Fibroblast of lung (primary cell): ENCODE measurements around the gene PPP4R2. TPM values are rescaled to one million over a fixed set of nuclear protein-coding genes. Genes with fewer than 3 reads are reported as not detected.
"Not testable (repeated sequence)": the region's sequence is repeated elsewhere in the genome, so short reads cannot be mapped to it uniquely, and the experiment has no call there.

ENCODE experiments used
- DNase-seq, 2 donors: peaks; one replicate each; pipeline versions ENCODE4 v3.0.0 to v3.0.0-alpha.2; 2010; ENCODE audit warnings: low read depth in 2 of 2
- H2AFZ ChIP-seq: 2 replicates; pipeline ENCODE4 v1.5.1; 2012; ENCODE audit warnings: low read length, control low read depth, inconsistent platforms
- H3K27ac ChIP-seq: 2 replicates; pipeline ENCODE4 v1.5.1; 2011; ENCODE audit warnings: low read length, control low read depth; ENCODE audit not compliant: insufficient read depth
- H3K27me3 ChIP-seq: 2 replicates; pipeline ENCODE4 v1.5.1; 2011; ENCODE audit warnings: mild to moderate bottlenecking, low read length; ENCODE audit not compliant: control insufficient read depth, insufficient read depth
- H3K36me3 ChIP-seq: 2 replicates; pipeline ENCODE4 v1.5.1; 2011; ENCODE audit warnings: low read length; ENCODE audit not compliant: control insufficient read depth, insufficient read depth
- H3K4me1 ChIP-seq: 2 replicates; pipeline ENCODE4 v1.5.1; 2011; ENCODE audit warnings: low read length; ENCODE audit not compliant: control insufficient read depth, insufficient read depth; ENCODE audit errors: extremely low read depth
- H3K4me2 ChIP-seq: 2 replicates; pipeline ENCODE4 v1.5.1; 2011; ENCODE audit warnings: low read length, control low read depth; ENCODE audit not compliant: insufficient read depth; ENCODE audit errors: extremely low read depth
- H3K4me3 ChIP-seq, 4 experiments: fragments of 200-600 bp in 1 of 4; sonication (generic) in 1 of 4; replicated peaks in 1 of 4; 2 replicates each; pipeline ENCODE4 v1.5.1; 2011 to 2016; ENCODE audit warnings: low read length in 4 of 4, low read depth in 3 of 4, mild to moderate bottlenecking in 3 of 4, control low read depth in 2 of 4, inconsistent platforms in 1 of 4, mixed read lengths in 1 of 4; ENCODE audit not compliant: insufficient read depth in 1 of 4; ENCODE audit errors: control extremely low read depth in 1 of 4
- H3K79me2 ChIP-seq: 2 replicates; pipeline ENCODE4 v1.5.1; 2012; ENCODE audit warnings: mild to moderate bottlenecking, low read length, inconsistent platforms; ENCODE audit not compliant: control insufficient read depth, insufficient read depth
- H3K9ac ChIP-seq: 2 replicates; pipeline ENCODE4 v1.5.1; 2011; ENCODE audit warnings: mild to moderate bottlenecking, low read length, control low read depth; ENCODE audit not compliant: insufficient read depth
- H3K9me3 ChIP-seq: 2 replicates; pipeline ENCODE4 v1.5.1; 2012; ENCODE audit warnings: low read depth, low read length; ENCODE audit not compliant: control insufficient read depth, insufficient read depth
- H4K20me1 ChIP-seq: 2 replicates; pipeline ENCODE4 v1.5.1; 2011; ENCODE audit warnings: low read length; ENCODE audit not compliant: control insufficient read depth, insufficient read depth; ENCODE audit errors: extremely low read depth
- CTCF ChIP-seq, 2 donors: IDR thresholded peaks in 1 of 2; conservative IDR thresholded peaks in 1 of 2; 1 replicate in 1 of 2; 2 replicates in 1 of 2; pipeline ENCODE4 v1.5.1; 2011 to 2012; ENCODE audit warnings: low read length in 2 of 2, control low read depth in 1 of 2, inconsistent platforms in 1 of 2, low read depth in 1 of 2, mild to moderate bottlenecking in 1 of 2
- EZH2 ChIP-seq: IDR thresholded peaks from 2 replicates; pipeline ENCODE4 v1.5.1; 2012; ENCODE audit warnings: low read length, control low read depth, mild to moderate bottlenecking; ENCODE audit errors: missing control alignments
- polyA plus RNA-seq, 2 donors: library from polyadenylated mRNA; depleted of rRNA in 1 of 2; stranded (reverse) in 1 of 2; unstranded in 1 of 2; fragments of >200 nt; gene quantifications; 2 replicates each; pipeline ENCODE4 v1.2.1, GENCODE V29; 2011 to 2012; ENCODE audit warnings: missing spikeins in 1 of 2
- total RNA-seq: library from RNA; depleted of rRNA; stranded (reverse); fragments of >200 nt; gene quantifications from 2 replicates; pipeline ENCODE4 v1.2.1, GENCODE V29; 2014

PPP4R2 gene
- total and polyA plus RNA-seq, 2 donors (not counting 1 experiment from before 2014, with no cell fraction given): 35.5 to 65.6 TPM

- Histone ChIP-seq H3K36me3 (no peaks in the 10 kb centered on the region), H2AFZ (no peak overlapping the region), H3K4me2 (no peak overlapping the region), H3K9ac (no peak overlapping the region), H3K4me1 (peaks cover 3% of the 10 kb centered on the region), H3K27ac (no peak overlapping the region), H3K4me3 (no peak overlapping the region), H3K27me3 (no peaks in the 10 kb centered on the region), H4K20me1 (no peaks in the 10 kb centered on the region), H3K79me2 (peaks cover 45% of the 10 kb centered on the region), H3K9me3 (no peaks in the 10 kb centered on the region)
- TF ChIP-seq EZH2 (no peak), CTCF (conservative IDR thresholded peaks at IDR 0.05 in 1 of 2, IDR thresholded peaks at IDR 0.05 in 1 of 2; ENCODE audit: low read depth in 1 of 2, low read length in 2 of 2) (no peak)
- no peak for DNase-seq
These were observed 60.2 kb downstream of the PPP4R2 start for GRCh38 chr3:73056845-73057150.

- no peaks in the 10 kb centered on the region for H3K27me3 ChIP-seq
- no peak overlapping the region for H3K9ac ChIP-seq
- H3K27ac ChIP-seq: no peak overlapping the region
- H4K20me1 ChIP-seq: no peaks in the 10 kb centered on the region
- H2AFZ ChIP-seq: no peak overlapping the region
- DNase-seq: peak in 1 of 2 donors; percentile 70
- peaks cover 3% of the 10 kb centered on the region for H3K4me1 ChIP-seq
- H3K36me3 ChIP-seq: peaks cover 9% of the 10 kb centered on the region
- TF ChIP-seq EZH2 (no peak), CTCF (conservative IDR thresholded peaks at IDR 0.05 in 1 of 2, IDR thresholded peaks at IDR 0.05 in 1 of 2; ENCODE audit: low read depth in 1 of 2, low read length in 2 of 2) (no peak)
- no peak overlapping the region for H3K4me3 ChIP-seq
- H3K79me2 ChIP-seq: peaks cover 30% of the 10 kb centered on the region
- no peak overlapping the region for H3K4me2 ChIP-seq
- no peaks in the 10 kb centered on the region for H3K9me3 ChIP-seq
These were observed 63.7 kb downstream of the PPP4R2 start for GRCh38 chr3:73060302-73060723.

GRCh38 chr3:73061416-73061815, 64.8 kb downstream of the PPP4R2 start, which contains the start of gene EBLN2:
EBLN2 (plus strand) TSS chr3:73061659; CDS start chr3:73062082, 423 bp downstream.
- no peaks in the 10 kb centered on the region for H3K27me3 ChIP-seq
- H3K27ac ChIP-seq: no peak within 1 kb of the TSS
- no peaks in the 10 kb centered on the region for H4K20me1 ChIP-seq
- H3K36me3 ChIP-seq: peaks cover 9% of the 10 kb centered on the region
- no peak within 1 kb of the TSS for H3K4me3 ChIP-seq
- no peaks in the 10 kb centered on the region for H3K9me3 ChIP-seq
- no peak for DNase-seq
- TF ChIP-seq EZH2: no peak
- no peak for TF ChIP-seq CTCF (conservative IDR thresholded peaks at IDR 0.05 in 1 of 2, IDR thresholded peaks at IDR 0.05 in 1 of 2; ENCODE audit: low read depth in 1 of 2, low read length in 2 of 2)
- no peak within 1 kb of the TSS for H3K4me2 ChIP-seq
- H3K79me2 ChIP-seq: peaks cover 29% of the 10 kb centered on the region
- peaks cover 3% of the 10 kb centered on the region for H3K4me1 ChIP-seq
- H3K9ac ChIP-seq: no peak within 1 kb of the TSS
- H2AFZ ChIP-seq: no peak within 1 kb of the TSS

DNA sequence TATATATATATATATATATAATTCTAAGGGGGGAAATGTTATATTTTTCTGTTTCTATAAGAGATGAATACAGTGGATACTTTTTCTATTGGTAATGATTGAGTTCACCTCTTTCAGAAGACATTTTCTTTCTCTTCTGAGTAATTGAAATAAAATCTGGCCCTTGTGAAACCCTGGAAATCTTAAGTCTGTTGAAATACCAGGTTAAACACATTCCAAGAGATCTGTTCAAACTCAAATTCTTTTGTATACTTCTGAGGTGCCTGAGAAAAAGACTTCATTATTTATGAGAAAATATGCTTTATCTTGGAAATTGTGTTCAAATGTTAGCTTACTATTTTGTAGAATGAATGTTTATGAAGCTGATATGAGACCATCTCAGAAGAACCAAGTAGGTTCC, 69.6 kb downstream of the PPP4R2 start:
- H3K4me1 ChIP-seq, H3K4me2 ChIP-seq: not testable (repeated sequence)
- peak in 1 of 2 donors; percentile 28 for DNase-seq

More for the DNA sequence above, 69.6 kb downstream of the PPP4R2 start:
- not testable (repeated sequence) for H3K36me3 ChIP-seq, H3K27ac ChIP-seq, H3K79me2 ChIP-seq, H3K27me3 ChIP-seq, H3K9me3 ChIP-seq, H2AFZ ChIP-seq, H3K4me3 ChIP-seq, H4K20me1 ChIP-seq, H3K9ac ChIP-seq
